GM12878 (cell line): ENCODE results near the gene MT1X. TPM values are rescaled to one million over a fixed set of nuclear protein-coding genes. Genes with fewer than 3 reads are reported as not detected.

Experiments used
- BCL11A ChIP-seq: IDR thresholded peaks from 2 replicates; pipeline ENCODE4 v1.6.1; 2011; ENCODE audit warnings: low read depth, low read length
- BHLHE40 ChIP-seq, 2 experiments: fragments of 450-650 bp in 1 of 2; IDR thresholded peaks; 2 replicates each; pipeline ENCODE4 v1.6.1; 2011 to 2017; ENCODE audit warnings: low read depth in 2 of 2, borderline replicate concordance in 1 of 2, improper control_type of control experiment in 1 of 2, low read length in 1 of 2, mild to moderate bottlenecking in 1 of 2
- HDGF ChIP-seq: fragments of 450-650 bp; IDR thresholded peaks from 2 replicates; pipeline ENCODE4 v1.6.1; 2016; ENCODE audit warnings: antibody characterized with exemption
- IKZF1 ChIP-seq: fragments of 450-650 bp; conservative IDR thresholded peaks from 2 replicates; pipeline ENCODE4 v1.6.1; 2017; ENCODE audit warnings: antibody characterized with exemption, mild to moderate bottlenecking
- MEF2A ChIP-seq: IDR thresholded peaks from 2 replicates; pipeline ENCODE4 v1.6.1; 2011; ENCODE audit warnings: low read depth, mild to moderate bottlenecking, low read length, moderate library complexity; ENCODE audit not compliant: insufficient read depth
- PAX5 ChIP-seq: IDR thresholded peaks from 2 replicates; pipeline ENCODE4 v1.6.1; 2011; ENCODE audit warnings: low read depth, low read length, borderline replicate concordance
- SREBF2 ChIP-seq: IDR thresholded peaks from 2 replicates; pipeline ENCODE4 v1.6.1; 2012; ENCODE audit warnings: mild to moderate bottlenecking, low read length
- ZNF207 ChIP-seq: fragments of 450-650 bp; IDR thresholded peaks from 2 replicates; pipeline ENCODE4 v1.6.1; 2014; ENCODE audit warnings: antibody characterized with exemption, mild to moderate bottlenecking, borderline replicate concordance
- polyA plus RNA-seq, 11 experiments: library from polyadenylated mRNA; depleted of rRNA in 4 of 11; unstranded in 6 of 11; stranded (reverse) in 5 of 11; fragments of >200 nt; fragmentation: Nextera tagmentation in 4 of 11; fragmentation: Illumina TruSeq in 1 of 11; extraction: Ambion mirVana in 4 of 11; extraction: Trizol in 1 of 11; gene quantifications; 1 replicate in 1 of 11; 2 replicates in 10 of 11; pipeline versions ENCODE4 v1.2.1 to v1.2.3, GENCODE V29; 2011 to 2016; ENCODE audit warnings: inconsistent platforms in 2 of 11, missing spikeins in 2 of 11, low read depth in 1 of 11
- total RNA-seq, 4 experiments: library from RNA; depleted of rRNA in 3 of 4; stranded (reverse); fragments of >200 nt in 3 of 4; fragmentation: Illumina TruSeq in 1 of 4; extraction: Trizol in 1 of 4; gene quantifications; 2 replicates each; pipeline versions ENCODE4 v1.2.1 to v1.2.3, GENCODE V29; 2013 to 2021
- TF ChIP-seq, protein P1 (sequence below): IDR thresholded peaks from 2 replicates; pipeline ENCODE4 v1.6.1; 2012; ENCODE audit warnings: low read depth, low read length, improper control_type of control experiment
- TF ChIP-seq, protein P2 (sequence below): fragments of 450-650 bp; IDR thresholded peaks from 2 replicates; pipeline ENCODE4 v1.6.1; 2017; ENCODE audit warnings: antibody characterized with exemption, mild to moderate bottlenecking, moderate library complexity

Gene MT1X
- total and polyA plus RNA-seq, 10 of the 15 experiments (the other 5 are each of a cell fraction or from before 2014, with no cell fraction given), result 5.8 to 65.6 (median 15.4) TPM

DNA sequence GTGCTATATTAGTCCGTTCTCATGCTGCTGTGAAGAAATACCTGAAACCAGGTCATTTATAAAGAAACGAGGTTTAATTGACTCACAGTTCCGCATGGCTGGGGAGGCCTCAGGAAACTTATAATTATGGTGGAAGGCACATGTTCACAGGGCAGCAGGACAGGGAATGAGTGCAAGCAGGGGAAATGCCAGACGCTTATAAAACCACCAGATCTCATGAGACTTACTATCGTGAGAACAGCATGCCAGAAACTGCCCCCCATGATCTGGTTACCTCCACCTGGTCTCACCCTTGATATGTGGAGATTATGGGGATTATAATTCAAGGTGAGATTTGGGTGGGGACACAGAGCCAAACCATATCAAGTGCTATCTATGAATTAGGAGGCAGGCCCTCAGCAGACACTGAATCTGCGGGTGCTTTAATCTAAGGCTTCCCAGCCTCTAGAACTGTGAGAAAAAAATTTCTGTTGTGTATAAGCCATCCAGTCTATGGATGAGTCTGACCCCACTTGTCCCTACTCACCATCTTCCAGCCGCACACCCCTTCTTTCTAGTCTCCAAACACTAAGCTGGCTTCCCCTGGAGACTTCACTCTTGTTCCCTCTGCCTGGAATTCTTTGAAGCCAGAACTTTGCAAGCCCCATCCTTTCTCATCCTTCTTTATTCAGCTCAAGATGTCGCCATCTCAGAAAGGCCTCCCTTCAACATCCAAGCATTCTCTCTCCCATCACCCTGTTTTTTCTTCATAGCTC is 46.9 kb downstream of the MT1X start (continued):
- TF ChIP-seq, protein P1, sequence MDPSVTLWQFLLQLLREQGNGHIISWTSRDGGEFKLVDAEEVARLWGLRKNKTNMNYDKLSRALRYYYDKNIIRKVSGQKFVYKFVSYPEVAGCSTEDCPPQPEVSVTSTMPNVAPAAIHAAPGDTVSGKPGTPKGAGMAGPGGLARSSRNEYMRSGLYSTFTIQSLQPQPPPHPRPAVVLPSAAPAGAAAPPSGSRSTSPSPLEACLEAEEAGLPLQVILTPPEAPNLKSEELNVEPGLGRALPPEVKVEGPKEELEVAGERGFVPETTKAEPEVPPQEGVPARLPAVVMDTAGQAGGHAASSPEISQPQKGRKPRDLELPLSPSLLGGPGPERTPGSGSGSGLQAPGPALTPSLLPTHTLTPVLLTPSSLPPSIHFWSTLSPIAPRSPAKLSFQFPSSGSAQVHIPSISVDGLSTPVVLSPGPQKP, result no peak
- TF ChIP-seq MEF2A (0 out of 2 replicates have a peak, but pooled peaks have one; percentile 38), ZNF207 (0 out of 2 replicates have a peak, but pooled peaks have one; percentile 16), IKZF1 (peak; percentile 24; the same call in 1 of the 2 replicates), HDGF (peak; percentile 25; the same call in 1 of the 2 replicates), BCL11A (0 out of 2 replicates have a peak, but pooled peaks have one; percentile 14), SREBF2 (no peak), PAX5 (0 out of 2 replicates have a peak, but pooled peaks have one; percentile 46), BHLHE40 (IDR thresholded peaks at IDR 0.05; ENCODE audit: borderline replicate concordance in 1 of 2, low read depth in 2 of 2, low read length in 1 of 2) (peak in 1 of 2 experiments; percentile 32; a peak in 1 of 4 replicates)
- TF ChIP-seq, protein P2, sequence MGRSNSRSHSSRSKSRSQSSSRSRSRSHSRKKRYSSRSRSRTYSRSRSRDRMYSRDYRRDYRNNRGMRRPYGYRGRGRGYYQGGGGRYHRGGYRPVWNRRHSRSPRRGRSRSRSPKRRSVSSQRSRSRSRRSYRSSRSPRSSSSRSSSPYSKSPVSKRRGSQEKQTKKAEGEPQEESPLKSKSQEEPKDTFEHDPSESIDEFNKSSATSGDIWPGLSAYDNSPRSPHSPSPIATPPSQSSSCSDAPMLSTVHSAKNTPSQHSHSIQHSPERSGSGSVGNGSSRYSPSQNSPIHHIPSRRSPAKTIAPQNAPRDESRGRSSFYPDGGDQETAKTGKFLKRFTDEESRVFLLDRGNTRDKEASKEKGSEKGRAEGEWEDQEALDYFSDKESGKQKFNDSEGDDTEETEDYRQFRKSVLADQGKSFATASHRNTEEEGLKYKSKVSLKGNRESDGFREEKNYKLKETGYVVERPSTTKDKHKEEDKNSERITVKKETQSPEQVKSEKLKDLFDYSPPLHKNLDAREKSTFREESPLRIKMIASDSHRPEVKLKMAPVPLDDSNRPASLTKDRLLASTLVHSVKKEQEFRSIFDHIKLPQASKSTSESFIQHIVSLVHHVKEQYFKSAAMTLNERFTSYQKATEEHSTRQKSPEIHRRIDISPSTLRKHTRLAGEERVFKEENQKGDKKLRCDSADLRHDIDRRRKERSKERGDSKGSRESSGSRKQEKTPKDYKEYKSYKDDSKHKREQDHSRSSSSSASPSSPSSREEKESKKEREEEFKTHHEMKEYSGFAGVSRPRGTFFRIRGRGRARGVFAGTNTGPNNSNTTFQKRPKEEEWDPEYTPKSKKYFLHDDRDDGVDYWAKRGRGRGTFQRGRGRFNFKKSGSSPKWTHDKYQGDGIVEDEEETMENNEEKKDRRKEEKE, result no peak
